Measurements from ENCODE around the gene IDH2.
A peak's percentile ranks its signal among the peaks of the same experiment; 100 is the strongest.

The IDH2 gene

GRCh38 chr15:90054618-90055097, 47.6 kb downstream of the IDH2 start (continued):
- TF ChIP-seq ZFP37 (tag by site-specific recombination; IDR thresholded peaks at IDR 0.05): no peak
- TF ChIP-seq ZNF16 (tag by site-specific recombination; IDR thresholded peaks at IDR 0.05; ENCODE audit: low read depth): no peak
- no peak for TF ChIP-seq ZNF350 (tag by site-specific recombination; IDR thresholded peaks at IDR 0.05)
- no peak for TF ChIP-seq ZNF580 (tag by site-specific recombination; IDR thresholded peaks at IDR 0.05)
- TF ChIP-seq ZIC2 (tag by site-specific recombination; IDR thresholded peaks at IDR 0.05): 0 out of 2 replicates have a peak, but pooled peaks have one; percentile 11
- TF ChIP-seq ZNF398 (tag by site-specific recombination; IDR thresholded peaks at IDR 0.05): no peak
- no peak for TF ChIP-seq ZNF521 (tag by site-specific recombination; IDR thresholded peaks at IDR 0.05)
- TF ChIP-seq MZF1 (tag by site-specific recombination; IDR thresholded peaks at IDR 0.05; ENCODE audit: borderline replicate concordance): no peak
- no peak for TF ChIP-seq ZSCAN30 (tag by site-specific recombination; IDR thresholded peaks at IDR 0.05)
- TF ChIP-seq KLF8 (tag by site-specific recombination; IDR thresholded peaks at IDR 0.05): no peak
- no peak for TF ChIP-seq ZNF174 (tag by site-specific recombination; IDR thresholded peaks at IDR 0.05)
- TF ChIP-seq ZNF121 (tag by site-specific recombination; IDR thresholded peaks at IDR 0.05): no peak
- no peak for TF ChIP-seq ZBTB20 (tag by site-specific recombination; IDR thresholded peaks at IDR 0.05)
- 0 out of 2 replicates have a peak, but pooled peaks have one; percentile 38 for TF ChIP-seq ZBTB48 (tag by site-specific recombination; IDR thresholded peaks at IDR 0.05)
- TF ChIP-seq ZBTB49 (tag by site-specific recombination; IDR thresholded peaks at IDR 0.05; ENCODE audit: low read depth): no peak
- TF ChIP-seq GLI2 (tag by site-specific recombination; IDR thresholded peaks at IDR 0.05; ENCODE audit: borderline replicate concordance, low read depth): no peak
- TF ChIP-seq ZNF785 (tag by site-specific recombination; IDR thresholded peaks at IDR 0.05): no peak
- TF ChIP-seq ZNF341 (tag by site-specific recombination; IDR thresholded peaks at IDR 0.05; ENCODE audit: low read depth): no peak
- TF ChIP-seq GLIS1 (tag by site-specific recombination; IDR thresholded peaks at IDR 0.05): peak; percentile 36; the same call in 1 of the 2 replicates
- no peak for TF ChIP-seq ZSCAN4 (tag by site-specific recombination; IDR thresholded peaks at IDR 0.05)
- peak; percentile 46; the same call in 1 of the 2 replicates for TF ChIP-seq ZBTB8A (tag by site-specific recombination; IDR thresholded peaks at IDR 0.05)
- TF ChIP-seq ZNF335 (tag by site-specific recombination; conservative IDR thresholded peaks at IDR 0.05): no peak
- no peak for TF ChIP-seq FEZF1 (tag by site-specific recombination; IDR thresholded peaks at IDR 0.05)
- no peak for TF ChIP-seq ZNF518A (tag by site-specific recombination; conservative IDR thresholded peaks at IDR 0.05; ENCODE audit: low read depth)
- TF ChIP-seq ZNF426 (tag by site-specific recombination; IDR thresholded peaks at IDR 0.05): no peak
- TF ChIP-seq ZNF157 (tag by site-specific recombination; IDR thresholded peaks at IDR 0.05): no peak
- no peak for TF ChIP-seq ZNF596 (tag by site-specific recombination; IDR thresholded peaks at IDR 0.05)
